Measurements from ENCODE around the gene RHOBTB1.

Gene RHOBTB1

GRCh38 chr10:60820093-60820754, 123.8 kb downstream of the RHOBTB1 start:
- no peak for DNase-seq (ENCODE audit: low read depth)

All from activated T-helper 9 cell treated with anti-CD3 and anti-CD28 coated beads, Interleukin-2, amount 50 U/mL, for 16 hours (primary cell).